Ascending aorta (tissue), 2 donors: ENCODE measurements around the gene WNT4. TPM values are rescaled to one million over a fixed set of nuclear protein-coding genes. Genes with fewer than 3 reads are reported as not detected.
A peak's percentile ranks its signal among the peaks of the same experiment; 100 is the strongest.

Experiments
- DNase-seq, 2 donors: peaks; one replicate each; pipeline ENCODE4 v3.0.0-alpha.2; 2019; ENCODE audit warnings: low spot score in 2 of 2
- H3K27ac ChIP-seq, 2 donors: fragments of 200-600 bp; sonication (generic); one replicate each; pipeline ENCODE4 v1.5.1; 2016 to 2017; ENCODE audit warnings: mild to moderate bottlenecking in 1 of 2
- H3K27me3 ChIP-seq: fragments of 200-600 bp; sonication (generic); one replicate; pipeline ENCODE4 v1.5.1; 2017
- H3K36me3 ChIP-seq, 2 donors: fragments of 200-600 bp; sonication (generic); one replicate each; pipeline ENCODE4 v1.5.1; 2016
- H3K4me1 ChIP-seq, 2 donors: fragments of 200-600 bp; sonication (generic); one replicate each; pipeline ENCODE4 v1.5.1; 2016 to 2017; ENCODE audit warnings: mild to moderate bottlenecking in 1 of 2
- H3K4me3 ChIP-seq, 2 donors: fragments of 200-600 bp; sonication (generic); one replicate each; pipeline ENCODE4 v1.5.1; 2016 to 2017; ENCODE audit warnings: mild to moderate bottlenecking in 1 of 2
- H3K9me3 ChIP-seq, 2 donors: fragments of 200-600 bp; sonication (generic); one replicate each; pipeline ENCODE4 v1.5.1; 2016
- CTCF ChIP-seq, 3 experiments: fragments of 200-600 bp in 2 of 3; fragments of 450-650 bp in 1 of 3; sonication (generic) in 2 of 3; IDR thresholded peaks; one replicate each; pipeline ENCODE4 v1.5.1; 2016 to 2019; ENCODE audit warnings: antibody characterized with exemption in 3 of 3, mild to moderate bottlenecking in 1 of 3, moderate library complexity in 1 of 3
- intact Hi-C: fragments of 100-400 bp; cut with DNase I; formaldehyde crosslinking; loops from one replicate; pipeline ENCODE4 v1.15.1; 2023
- total RNA-seq: library from RNA; depleted of rRNA; stranded (reverse); fragments of >200 nt; gene quantifications from one replicate; pipeline ENCODE4 v1.1.0, GENCODE V29; 2016

WNT4 gene
- total RNA-seq, 1 donor from 2014 or later: not detected

DNA sequence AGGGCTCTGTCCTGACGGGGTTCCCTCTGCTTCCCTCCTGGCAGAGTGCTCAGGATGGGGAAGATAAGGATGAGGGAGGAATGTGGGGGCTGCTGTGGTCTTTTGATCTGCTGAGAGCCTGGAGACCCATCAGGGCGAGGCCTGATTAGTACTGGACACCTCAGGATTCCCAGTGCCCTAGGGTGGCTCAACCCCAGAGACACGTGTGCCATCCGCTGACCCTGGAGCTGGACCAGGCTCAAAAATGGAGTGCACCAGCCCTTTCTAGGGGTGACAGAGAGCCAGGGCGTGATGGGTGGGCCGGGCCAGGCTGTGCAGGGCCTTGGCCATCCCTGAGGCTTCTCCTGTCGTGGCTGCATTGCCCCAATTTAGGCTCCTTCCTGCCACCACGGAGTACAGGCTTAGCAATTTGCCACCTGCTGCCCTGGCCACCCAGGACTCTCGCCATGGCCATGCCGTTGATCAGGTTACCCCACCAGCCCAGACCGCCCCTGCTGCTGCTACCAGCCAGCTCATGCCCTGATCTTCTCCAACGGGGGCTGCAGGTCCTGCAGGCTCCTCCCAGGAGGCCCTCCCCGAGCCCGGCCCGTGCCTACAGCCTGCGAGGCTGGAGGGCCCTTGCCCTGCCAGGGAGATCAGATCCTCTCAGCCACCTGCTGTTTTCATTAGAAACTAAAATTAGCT lies 9.5 kb downstream of the WNT4 start:
- Histone ChIP-seq H3K27ac (no peak overlapping the region), H3K36me3 (no peaks in the 10 kb centered on the region), H3K9me3 (no peaks in the 10 kb centered on the region), H3K27me3 (no peaks in the 10 kb centered on the region), H3K4me3 (no peak overlapping the region), H3K4me1 (peaks cover 0 to 6% of the 10 kb centered on the region in 2 donors)
- intact Hi-C loops: no loop called here
- TF ChIP-seq CTCF (IDR thresholded peaks at IDR 0.05): no peak
- no peak for DNase-seq

GRCh38 chr1:22132517-22133235 lies 10.2 kb downstream of the WNT4 start:
- DNase-seq: peak in 1 of 2 donors; percentile 75
- intact Hi-C loops: loop anchor here (1.0 kb wide), 1 partner anchor 27 kb away; no protein-coding TSS in a partner anchor
- Histone ChIP-seq H3K4me1 (peaks cover 0 to 6% of the 10 kb centered on the region in 2 donors), H3K27ac (no peak overlapping the region), H3K4me3 (peak overlapping the region in 1 of 2 donors; percentile 2), H3K27me3 (no peaks in the 10 kb centered on the region), H3K9me3 (no peaks in the 10 kb centered on the region), H3K36me3 (no peaks in the 10 kb centered on the region)
- TF ChIP-seq CTCF (IDR thresholded peaks at IDR 0.05): no peak

DNA sequence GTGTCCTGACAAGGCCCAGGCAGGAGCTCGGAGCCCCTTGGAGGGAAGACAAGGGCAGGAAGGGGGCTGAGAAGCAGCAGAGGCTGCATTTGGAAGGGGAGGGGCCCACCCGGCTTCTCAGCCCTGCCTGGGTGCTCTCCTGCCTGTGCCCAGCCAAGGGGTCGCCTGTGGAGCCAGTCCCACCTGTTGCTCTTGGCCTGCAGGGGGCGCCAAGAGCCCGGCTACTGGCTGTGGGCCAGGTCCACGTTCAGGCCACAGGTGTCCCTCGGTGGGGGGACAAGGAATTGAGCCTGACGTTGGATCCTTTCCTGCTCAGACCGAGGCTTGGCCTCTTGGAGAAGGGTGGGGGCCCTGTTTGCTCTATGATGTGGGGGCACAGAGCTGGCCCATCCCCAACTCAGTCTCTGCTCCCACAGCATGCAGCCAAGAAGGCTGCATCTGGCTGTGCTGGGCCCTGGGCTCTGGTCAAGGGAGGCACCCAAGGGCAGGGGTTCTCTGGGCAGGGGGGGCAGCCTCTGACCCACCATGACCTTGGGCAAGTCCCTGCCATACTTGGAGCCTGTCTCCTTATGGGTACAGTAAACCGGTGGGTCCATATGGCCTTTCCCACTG lies 10.9 kb downstream of the WNT4 start:
- no peak overlapping the region for H3K4me3 ChIP-seq
- TF ChIP-seq CTCF (IDR thresholded peaks at IDR 0.05): peak; percentile 16 to 49 (median 30)
- peaks cover 0 to 6% of the 10 kb centered on the region in 2 donors for H3K4me1 ChIP-seq
- intact Hi-C loops: loop anchor here (1.0 kb wide), 1 partner anchor 27 kb away; no protein-coding TSS in a partner anchor
- no peaks in the 10 kb centered on the region for H3K9me3 ChIP-seq
- no peak for DNase-seq
- H3K27ac ChIP-seq: no peak overlapping the region
- no peaks in the 10 kb centered on the region for H3K27me3 ChIP-seq
- H3K36me3 ChIP-seq: no peaks in the 10 kb centered on the region

GRCh38 chr1:22131062-22131461 lies 11.8 kb downstream of the WNT4 start:
- no peaks in the 10 kb centered on the region for H3K9me3 ChIP-seq
- no peak for DNase-seq
- no peaks in the 10 kb centered on the region for H3K36me3 ChIP-seq
- H3K27ac ChIP-seq: no peak overlapping the region
- no peak for TF ChIP-seq CTCF (IDR thresholded peaks at IDR 0.05)
- H3K4me1 ChIP-seq: peaks cover 0 to 6% of the 10 kb centered on the region in 2 donors
- intact Hi-C loops: no loop called here
- no peak overlapping the region for H3K4me3 ChIP-seq
- H3K27me3 ChIP-seq: no peaks in the 10 kb centered on the region

DNA sequence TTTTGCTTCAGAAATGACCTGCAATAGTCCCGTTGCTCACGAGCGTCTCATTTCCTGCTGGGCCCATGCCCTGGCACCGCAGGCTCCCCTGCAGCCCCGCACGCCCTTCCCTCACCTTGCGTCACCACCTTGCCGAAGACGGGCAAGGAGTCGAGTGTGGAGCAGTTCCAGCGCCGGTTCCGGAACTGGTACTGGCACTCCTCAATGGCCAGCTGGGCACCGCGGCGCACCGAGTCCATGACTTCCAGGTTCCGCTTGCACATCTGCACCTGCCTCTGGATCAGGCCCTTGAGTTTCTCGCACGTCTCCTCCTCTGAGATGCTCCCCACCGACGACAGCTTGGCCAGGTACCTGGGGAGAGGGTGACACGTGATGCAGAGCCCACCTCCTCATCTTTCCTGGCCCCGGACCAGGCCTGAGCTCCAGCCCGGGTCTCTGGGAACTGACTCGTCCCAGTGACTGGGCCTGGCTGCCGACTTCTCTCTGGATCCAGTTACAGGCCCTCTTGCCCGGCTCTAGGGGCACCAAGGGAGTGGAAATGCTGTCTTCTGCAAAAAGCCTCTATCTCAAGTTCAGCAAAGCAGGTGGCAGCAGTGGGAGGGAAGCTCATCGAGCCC lies 13.3 kb downstream of the WNT4 start:
- no peaks in the 10 kb centered on the region for H3K27me3 ChIP-seq
- H3K36me3 ChIP-seq: no peaks in the 10 kb centered on the region
- no peaks in the 10 kb centered on the region for H3K9me3 ChIP-seq
- intact Hi-C loops: no loop called here
- H3K4me3 ChIP-seq: no peak overlapping the region
- H3K4me1 ChIP-seq: peaks cover 0 to 6% of the 10 kb centered on the region in 2 donors
- DNase-seq: no peak
- H3K27ac ChIP-seq: no peak overlapping the region
- no peak for TF ChIP-seq CTCF (IDR thresholded peaks at IDR 0.05)
